SK-N-SH treated with all-trans-retinoic acid at 6 μM for 48 hours (cell line): ENCODE measurements around the gene RXRG.

Experiments
- ATAC-seq: fragments of 200-7000 bp; cut with Tn5 transposase; 3 replicates; pipeline ENCODE4 v1.9.1; 2020; ENCODE audit warnings: mild to moderate bottlenecking, moderate library complexity
- ARNTL ChIP-seq: fragments of 450-650 bp; formaldehyde crosslinking; IDR thresholded peaks from 2 replicates; pipeline ENCODE4 v1.5.0; 2020; ENCODE audit warnings: low read depth, mild to moderate bottlenecking, moderate library complexity, borderline replicate concordance
- ESRRG ChIP-seq: fragments of 250-450 bp; sonication (Bioruptor Pico); IDR thresholded peaks from 2 replicates; pipeline ENCODE4 v1.6.1; 2021; ENCODE audit warnings: mild to moderate bottlenecking
- GLIS3 ChIP-seq: fragments of 250-450 bp; sonication (Bioruptor Pico); IDR thresholded peaks from 2 replicates; pipeline ENCODE4 v1.5.0; 2020; ENCODE audit warnings: mild to moderate bottlenecking, moderate library complexity
- ISL1 ChIP-seq: fragments of 250-450 bp; sonication (Bioruptor Pico); IDR thresholded peaks from 2 replicates; pipeline ENCODE4 v2.1.2; 2022; ENCODE audit warnings: mild to moderate bottlenecking, moderate library complexity
- OSR1 ChIP-seq: fragments of 250-450 bp; sonication (Bioruptor Pico); IDR thresholded peaks from 2 replicates; pipeline ENCODE4 v1.8.0; 2022; ENCODE audit warnings: moderate library complexity, mild to moderate bottlenecking, inconsistent platforms
- PATZ1 ChIP-seq: fragments of 250-450 bp; sonication (Bioruptor Pico); IDR thresholded peaks from 2 replicates; pipeline ENCODE4 v1.8.0; 2020; ENCODE audit warnings: mild to moderate bottlenecking, moderate library complexity, borderline replicate concordance
- PPARA ChIP-seq: fragments of 250-450 bp; sonication (Bioruptor Pico); IDR thresholded peaks from 2 replicates; pipeline ENCODE4 v1.5.0; 2020; ENCODE audit warnings: mild to moderate bottlenecking, borderline replicate concordance
- RARB ChIP-seq: fragments of 250-450 bp; sonication (Bioruptor Pico); IDR thresholded peaks from 2 replicates; pipeline ENCODE4 v1.8.0; 2021; ENCODE audit warnings: mild to moderate bottlenecking, moderate library complexity
- SNAI2 ChIP-seq: fragments of 250-450 bp; sonication (Bioruptor Pico); IDR thresholded peaks from 2 replicates; pipeline ENCODE4 v1.5.0; 2020; ENCODE audit warnings: mild to moderate bottlenecking, moderate library complexity
- TCF4 ChIP-seq: fragments of 250-450 bp; sonication (Bioruptor Pico); IDR thresholded peaks from 2 replicates; pipeline ENCODE4 v1.8.0; 2021; ENCODE audit warnings: mild to moderate bottlenecking, moderate library complexity, borderline replicate concordance
- TSHZ2 ChIP-seq: fragments of 250-450 bp; sonication (Bioruptor Pico); IDR thresholded peaks from 2 replicates; pipeline ENCODE4 v1.5.0; 2020; ENCODE audit warnings: mild to moderate bottlenecking, moderate library complexity
- ZFP3 ChIP-seq: fragments of 250-450 bp; sonication (Bioruptor Pico); IDR thresholded peaks from 2 replicates; pipeline ENCODE4 v1.5.0; 2020; ENCODE audit warnings: mild to moderate bottlenecking, moderate library complexity
- ZFP30 ChIP-seq: fragments of 450-650 bp; formaldehyde crosslinking; IDR thresholded peaks from 2 replicates; pipeline ENCODE4 v1.5.0; 2022; ENCODE audit warnings: mild to moderate bottlenecking, moderate library complexity
- ZNF70 ChIP-seq: fragments of 450-650 bp; formaldehyde crosslinking; IDR thresholded peaks from 2 replicates; pipeline ENCODE4 v1.5.0; 2020; ENCODE audit warnings: mild to moderate bottlenecking, moderate library complexity
- ZNF8 ChIP-seq: fragments of 450-650 bp; formaldehyde crosslinking; IDR thresholded peaks from 2 replicates; pipeline ENCODE4 v1.5.0; 2020; ENCODE audit warnings: mild to moderate bottlenecking, moderate library complexity
- TF ChIP-seq, protein P1 (sequence below): fragments of 250-450 bp; sonication (Bioruptor Pico); IDR thresholded peaks from 2 replicates; pipeline ENCODE4 v1.5.1; 2021; ENCODE audit warnings: mild to moderate bottlenecking, moderate library complexity
- TF ChIP-seq, protein P2 (sequence below): fragments of 250-450 bp; sonication (Bioruptor Pico); IDR thresholded peaks from 2 replicates; pipeline ENCODE4 v1.5.1; 2020; ENCODE audit warnings: low read depth, mild to moderate bottlenecking, moderate library complexity
- TF ChIP-seq, protein P3 (sequence below): fragments of 250-450 bp; sonication (Bioruptor Pico); IDR thresholded peaks from 2 replicates; pipeline ENCODE4 v1.8.0; 2021; ENCODE audit warnings: low read depth, mild to moderate bottlenecking, moderate library complexity, borderline replicate concordance

RXRG gene

DNA sequence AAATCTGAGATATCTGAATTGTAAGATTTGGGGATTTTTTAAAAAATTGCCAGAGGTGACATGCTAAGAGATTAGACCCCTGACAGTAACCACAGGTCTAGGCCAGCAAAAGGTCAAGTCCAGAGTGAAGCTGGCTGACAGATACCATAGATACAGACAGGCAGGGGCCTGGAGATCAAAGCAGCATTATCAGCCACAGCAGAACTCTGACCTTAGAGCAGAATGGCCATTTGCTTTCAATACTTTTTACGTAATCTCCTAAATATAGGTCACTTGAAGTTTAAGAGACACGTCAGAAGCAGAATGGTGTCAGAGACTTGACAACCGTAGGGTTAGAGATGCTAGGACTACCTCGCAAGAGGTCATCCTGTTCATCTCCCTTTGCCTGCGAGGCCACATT is 40.8 kb upstream of the RXRG start:
- ATAC-seq, result no peak
- no peak for TF ChIP-seq ARNTL
- TF ChIP-seq ESRRG (CRISPR knock-in tag), result no peak
- TF ChIP-seq, protein P1, sequence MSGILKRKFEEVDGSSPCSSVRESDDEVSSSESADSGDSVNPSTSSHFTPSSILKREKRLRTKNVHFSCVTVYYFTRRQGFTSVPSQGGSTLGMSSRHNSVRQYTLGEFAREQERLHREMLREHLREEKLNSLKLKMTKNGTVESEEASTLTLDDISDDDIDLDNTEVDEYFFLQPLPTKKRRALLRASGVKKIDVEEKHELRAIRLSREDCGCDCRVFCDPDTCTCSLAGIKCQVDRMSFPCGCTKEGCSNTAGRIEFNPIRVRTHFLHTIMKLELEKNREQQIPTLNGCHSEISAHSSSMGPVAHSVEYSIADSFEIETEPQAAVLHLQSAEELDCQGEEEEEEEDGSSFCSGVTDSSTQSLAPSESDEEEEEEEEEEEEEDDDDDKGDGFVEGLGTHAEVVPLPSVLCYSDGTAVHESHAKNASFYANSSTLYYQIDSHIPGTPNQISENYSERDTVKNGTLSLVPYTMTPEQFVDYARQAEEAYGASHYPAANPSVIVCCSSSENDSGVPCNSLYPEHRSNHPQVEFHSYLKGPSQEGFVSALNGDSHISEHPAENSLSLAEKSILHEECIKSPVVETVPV, result no peak
- no peak for TF ChIP-seq ZFP30 (CRISPR knock-in tag)
- no peak for TF ChIP-seq GLIS3 (CRISPR knock-in tag)
- TF ChIP-seq PATZ1 (CRISPR knock-in tag), result no peak
- no peak for TF ChIP-seq SNAI2 (CRISPR knock-in tag)
- TF ChIP-seq, protein P2, sequence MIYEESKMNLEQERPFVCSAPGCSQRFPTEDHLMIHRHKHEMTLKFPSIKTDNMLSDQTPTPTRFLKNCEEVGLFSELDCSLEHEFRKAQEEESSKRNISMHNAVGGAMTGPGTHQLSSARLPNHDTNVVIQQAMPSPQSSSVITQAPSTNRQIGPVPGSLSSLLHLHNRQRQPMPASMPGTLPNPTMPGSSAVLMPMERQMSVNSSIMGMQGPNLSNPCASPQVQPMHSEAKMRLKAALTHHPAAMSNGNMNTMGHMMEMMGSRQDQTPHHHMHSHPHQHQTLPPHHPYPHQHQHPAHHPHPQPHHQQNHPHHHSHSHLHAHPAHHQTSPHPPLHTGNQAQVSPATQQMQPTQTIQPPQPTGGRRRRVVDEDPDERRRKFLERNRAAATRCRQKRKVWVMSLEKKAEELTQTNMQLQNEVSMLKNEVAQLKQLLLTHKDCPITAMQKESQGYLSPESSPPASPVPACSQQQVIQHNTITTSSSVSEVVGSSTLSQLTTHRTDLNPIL (CRISPR knock-in tag), result no peak
- TF ChIP-seq TSHZ2 (CRISPR knock-in tag), result no peak
- no peak for TF ChIP-seq TCF4 (CRISPR knock-in tag)

- ATAC-seq, result no peak
- TF ChIP-seq SNAI2 (CRISPR knock-in tag) (no peak), ZNF8 (CRISPR knock-in tag) (no peak), PATZ1 (CRISPR knock-in tag) (no peak), PPARA (CRISPR knock-in tag) (no peak), GLIS3 (CRISPR knock-in tag) (no peak), RARB (CRISPR knock-in tag) (no peak), ESRRG (CRISPR knock-in tag) (no peak), OSR1 (no peak), ISL1 (CRISPR knock-in tag) (no peak), TSHZ2 (CRISPR knock-in tag) (no peak), ZFP30 (CRISPR knock-in tag) (no peak), ZFP3 (CRISPR knock-in tag) (no peak), ZNF70 (no peak)
- TF ChIP-seq, protein P3, sequence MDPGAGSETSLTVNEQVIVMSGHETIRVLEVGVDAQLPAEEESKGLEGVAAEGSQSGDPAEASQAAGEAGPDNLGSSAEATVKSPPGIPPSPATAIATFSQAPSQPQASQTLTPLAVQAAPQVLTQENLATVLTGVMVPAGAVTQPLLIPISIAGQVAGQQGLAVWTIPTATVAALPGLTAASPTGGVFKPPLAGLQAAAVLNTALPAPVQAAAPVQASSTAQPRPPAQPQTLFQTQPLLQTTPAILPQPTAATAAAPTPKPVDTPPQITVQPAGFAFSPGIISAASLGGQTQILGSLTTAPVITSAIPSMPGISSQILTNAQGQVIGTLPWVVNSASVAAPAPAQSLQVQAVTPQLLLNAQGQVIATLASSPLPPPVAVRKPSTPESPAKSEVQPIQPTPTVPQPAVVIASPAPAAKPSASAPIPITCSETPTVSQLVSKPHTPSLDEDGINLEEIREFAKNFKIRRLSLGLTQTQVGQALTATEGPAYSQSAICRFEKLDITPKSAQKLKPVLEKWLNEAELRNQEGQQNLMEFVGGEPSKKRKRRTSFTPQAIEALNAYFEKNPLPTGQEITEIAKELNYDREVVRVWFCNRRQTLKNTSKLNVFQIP (CRISPR knock-in tag), result no peak
- TF ChIP-seq, protein P1, result no peak
- TF ChIP-seq, protein P2 (CRISPR knock-in tag), result no peak
These were observed 39.6 kb upstream of the RXRG start for GRCh38 chr1:165484532-165484931.
